ENCODE results near the gene KIAA1328. TPM values are rescaled to one million over a fixed set of nuclear protein-coding genes. Genes with fewer than 3 reads are reported as not detected.

The KIAA1328 gene
- total RNA-seq, 1 donor from 2014 or later = 9.5 TPM

- Mint-ChIP-seq H3K27ac (ENCODE audit: unreplicated experiment) (no peak overlapping the region), H3K27me3 (ENCODE audit: unreplicated experiment) (peaks cover 1% of the 10 kb centered on the region), H3K4me3 (ENCODE audit: unreplicated experiment) (no peak overlapping the region), H3K4me1 (ENCODE audit: low read depth, unreplicated experiment) (no peaks in the 10 kb centered on the region), H3K36me3 (ENCODE audit: unreplicated experiment) (no peaks in the 10 kb centered on the region), H3K9me3 (ENCODE audit: unreplicated experiment) (no peaks in the 10 kb centered on the region)
- no peak for TF ChIP-seq CTCF (IDR thresholded peaks at IDR 0.05; ENCODE audit: partially characterized antibody, unreplicated experiment)
- DNase-seq = no peak
These were observed 7.2 kb upstream of the KIAA1328 start for GRCh38 chr18:36821681-36822080.

- no peaks in the 10 kb centered on the region for H3K36me3 Mint-ChIP-seq (ENCODE audit: unreplicated experiment)
- TF ChIP-seq CTCF (IDR thresholded peaks at IDR 0.05; ENCODE audit: partially characterized antibody, unreplicated experiment) = no peak
- peaks cover 6% of the 10 kb centered on the region for H3K4me1 Mint-ChIP-seq (ENCODE audit: low read depth, unreplicated experiment)
- H3K27me3 Mint-ChIP-seq (ENCODE audit: unreplicated experiment) = peaks cover 7% of the 10 kb centered on the region
- no peak overlapping the region for H3K4me3 Mint-ChIP-seq (ENCODE audit: unreplicated experiment)
- peaks cover 8% of the 10 kb centered on the region for H3K9me3 Mint-ChIP-seq (ENCODE audit: unreplicated experiment)
- H3K27ac Mint-ChIP-seq (ENCODE audit: unreplicated experiment) = no peak overlapping the region
- no peak for DNase-seq
These were observed 3.4 kb upstream of the KIAA1328 start for GRCh38 chr18:36825526-36825925.

DNA sequence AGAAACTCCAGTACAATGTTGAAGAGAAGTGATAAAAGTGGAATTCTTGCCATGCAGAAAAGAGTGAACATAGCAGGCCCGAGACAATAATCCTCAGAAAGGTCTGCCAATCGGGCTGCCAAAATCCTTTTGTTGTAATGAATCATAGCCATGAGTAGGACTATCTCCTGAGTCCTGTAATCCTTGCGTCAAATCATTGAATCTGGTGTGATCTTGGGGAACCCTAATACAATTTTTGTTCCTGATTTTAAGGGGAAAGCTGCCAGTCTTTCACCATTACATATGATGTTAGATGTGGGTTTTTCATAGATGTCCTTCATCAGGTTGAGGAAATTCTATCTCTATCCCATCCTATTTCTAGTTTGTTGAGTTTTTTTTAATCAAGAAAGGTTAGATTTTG is 2.4 kb upstream of the KIAA1328 start:
- H3K27me3 Mint-ChIP-seq (ENCODE audit: unreplicated experiment) = peaks cover 6% of the 10 kb centered on the region
- H3K27ac Mint-ChIP-seq (ENCODE audit: unreplicated experiment) = no peak overlapping the region
- TF ChIP-seq CTCF (IDR thresholded peaks at IDR 0.05; ENCODE audit: partially characterized antibody, unreplicated experiment) = no peak
- DNase-seq = no peak
- H3K4me3 Mint-ChIP-seq (ENCODE audit: unreplicated experiment) = no peak overlapping the region
- H3K4me1 Mint-ChIP-seq (ENCODE audit: low read depth, unreplicated experiment) = peaks cover 6% of the 10 kb centered on the region
- H3K9me3 Mint-ChIP-seq (ENCODE audit: unreplicated experiment) = peaks cover 8% of the 10 kb centered on the region
- no peaks in the 10 kb centered on the region for H3K36me3 Mint-ChIP-seq (ENCODE audit: unreplicated experiment)

GRCh38 chr18:36828157-36828629 is 734 bp upstream of the KIAA1328 start:
- H3K36me3 Mint-ChIP-seq (ENCODE audit: unreplicated experiment) = no peaks in the 10 kb centered on the region
- peak overlapping the region; percentile 99 for H3K4me3 Mint-ChIP-seq (ENCODE audit: unreplicated experiment)
- peaks cover 8% of the 10 kb centered on the region for H3K9me3 Mint-ChIP-seq (ENCODE audit: unreplicated experiment)
- DNase-seq = no peak
- H3K4me1 Mint-ChIP-seq (ENCODE audit: low read depth, unreplicated experiment) = peaks cover 6% of the 10 kb centered on the region
- no peak for TF ChIP-seq CTCF (IDR thresholded peaks at IDR 0.05; ENCODE audit: partially characterized antibody, unreplicated experiment)
- peak overlapping the region; percentile 90 for H3K27ac Mint-ChIP-seq (ENCODE audit: unreplicated experiment)
- peaks cover 6% of the 10 kb centered on the region for H3K27me3 Mint-ChIP-seq (ENCODE audit: unreplicated experiment)

DNA sequence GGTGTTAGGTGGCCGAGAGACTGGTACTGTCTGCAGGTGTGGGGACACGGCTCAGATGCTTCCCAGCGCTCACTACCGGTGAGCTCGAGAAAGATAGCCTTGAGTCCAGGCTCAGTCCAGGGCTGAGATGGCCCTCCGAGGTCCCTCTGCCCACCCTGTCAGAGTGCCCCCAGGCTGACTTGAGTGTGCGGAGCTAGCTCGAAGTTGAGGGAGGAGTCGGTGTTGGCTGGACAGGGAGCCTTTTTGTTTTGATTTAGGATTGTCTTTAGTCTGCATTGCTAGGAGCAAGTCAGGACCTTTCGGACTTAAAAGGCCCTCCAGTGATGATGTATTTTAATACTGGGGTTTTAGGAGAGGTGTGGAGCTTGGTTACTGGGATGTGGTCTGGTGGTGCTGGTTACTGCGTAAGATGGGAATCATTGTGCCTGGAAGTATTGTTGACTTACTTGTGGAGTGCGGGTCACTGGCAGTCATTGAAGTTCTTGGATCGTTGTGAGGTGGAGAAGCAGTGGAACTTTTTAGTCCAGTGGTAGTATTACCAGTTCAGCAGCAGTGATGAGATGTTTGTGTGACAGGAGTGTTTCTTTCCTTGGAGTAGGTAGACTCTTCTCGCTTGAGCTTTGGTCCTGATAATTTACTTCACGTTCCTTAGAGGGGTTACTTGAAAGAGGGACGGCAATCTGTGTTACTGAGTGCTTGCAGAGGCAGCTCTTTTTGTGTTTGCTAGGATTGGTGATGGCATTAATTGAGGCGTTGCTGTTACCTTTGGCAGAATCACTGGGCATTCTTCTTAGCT is 633 bp downstream of the KIAA1328 start:
- H3K36me3 Mint-ChIP-seq (ENCODE audit: unreplicated experiment) = no peaks in the 10 kb centered on the region
- peaks cover 8% of the 10 kb centered on the region for H3K9me3 Mint-ChIP-seq (ENCODE audit: unreplicated experiment)
- H3K27me3 Mint-ChIP-seq (ENCODE audit: unreplicated experiment) = peaks cover 6% of the 10 kb centered on the region
- peak overlapping the region; percentile 59 for H3K27ac Mint-ChIP-seq (ENCODE audit: unreplicated experiment)
- DNase-seq = peak; percentile 35
- peak; percentile 6 for TF ChIP-seq CTCF (IDR thresholded peaks at IDR 0.05; ENCODE audit: partially characterized antibody, unreplicated experiment)
- H3K4me3 Mint-ChIP-seq (ENCODE audit: unreplicated experiment) = peak overlapping the region; percentile 87
- peaks cover 6% of the 10 kb centered on the region for H3K4me1 Mint-ChIP-seq (ENCODE audit: low read depth, unreplicated experiment)
